ENCODE measurements around the gene DEDD. TPM values are rescaled to one million over a fixed set of nuclear protein-coding genes. Genes with fewer than 3 reads are reported as not detected.

DEDD gene
- total RNA-seq, 1 donor from 2014 or later = 34.6 TPM

GRCh38 chr1:161174911-161175310, 42.4 kb upstream of the DEDD start:
- no peak for TF ChIP-seq CTCF (IDR thresholded peaks at IDR 0.05; ENCODE audit: partially characterized antibody, unreplicated experiment)
- Mint-ChIP-seq H3K4me1 (ENCODE audit: low read depth, unreplicated experiment) (peaks cover 8% of the 10 kb centered on the region), H3K27me3 (ENCODE audit: unreplicated experiment) (peaks cover 14% of the 10 kb centered on the region), H3K27ac (ENCODE audit: unreplicated experiment) (no peak overlapping the region), H3K36me3 (ENCODE audit: unreplicated experiment) (peaks cover 7% of the 10 kb centered on the region), H3K9me3 (ENCODE audit: unreplicated experiment) (peaks cover 9% of the 10 kb centered on the region), H3K4me3 (ENCODE audit: unreplicated experiment) (no peak overlapping the region)
- no peak for DNase-seq

- Mint-ChIP-seq H3K4me1 (ENCODE audit: low read depth, unreplicated experiment) (peaks cover 8% of the 10 kb centered on the region), H3K36me3 (ENCODE audit: unreplicated experiment) (peaks cover 7% of the 10 kb centered on the region), H3K4me3 (ENCODE audit: unreplicated experiment) (no peak overlapping the region), H3K9me3 (ENCODE audit: unreplicated experiment) (peaks cover 11% of the 10 kb centered on the region), H3K27ac (ENCODE audit: unreplicated experiment) (no peak overlapping the region), H3K27me3 (ENCODE audit: unreplicated experiment) (peaks cover 14% of the 10 kb centered on the region)
- no peak for DNase-seq
- TF ChIP-seq CTCF (IDR thresholded peaks at IDR 0.05; ENCODE audit: partially characterized antibody, unreplicated experiment) = no peak
Observed at GRCh38 chr1:161173711-161174110, 41.2 kb upstream of the DEDD start.

GRCh38 chr1:161172776-161173376, 40.4 kb upstream of the DEDD start:
- no peak for TF ChIP-seq CTCF (IDR thresholded peaks at IDR 0.05; ENCODE audit: partially characterized antibody, unreplicated experiment)
- H3K4me3 Mint-ChIP-seq (ENCODE audit: unreplicated experiment) = no peak overlapping the region
- peaks cover 8% of the 10 kb centered on the region for H3K9me3 Mint-ChIP-seq (ENCODE audit: unreplicated experiment)
- peaks cover 9% of the 10 kb centered on the region for H3K27me3 Mint-ChIP-seq (ENCODE audit: unreplicated experiment)
- peaks cover 3% of the 10 kb centered on the region for H3K4me1 Mint-ChIP-seq (ENCODE audit: low read depth, unreplicated experiment)
- DNase-seq = no peak
- H3K36me3 Mint-ChIP-seq (ENCODE audit: unreplicated experiment) = peaks cover 7% of the 10 kb centered on the region
- no peak overlapping the region for H3K27ac Mint-ChIP-seq (ENCODE audit: unreplicated experiment)

GRCh38 chr1:161172349-161172748, 39.9 kb upstream of the DEDD start:
- no peak for DNase-seq
- no peak overlapping the region for H3K4me3 Mint-ChIP-seq (ENCODE audit: unreplicated experiment)
- no peak for TF ChIP-seq CTCF (IDR thresholded peaks at IDR 0.05; ENCODE audit: partially characterized antibody, unreplicated experiment)
- peaks cover 7% of the 10 kb centered on the region for H3K36me3 Mint-ChIP-seq (ENCODE audit: unreplicated experiment)
- H3K27me3 Mint-ChIP-seq (ENCODE audit: unreplicated experiment) = peaks cover 7% of the 10 kb centered on the region
- H3K9me3 Mint-ChIP-seq (ENCODE audit: unreplicated experiment) = peaks cover 6% of the 10 kb centered on the region
- H3K4me1 Mint-ChIP-seq (ENCODE audit: low read depth, unreplicated experiment) = no peaks in the 10 kb centered on the region
- no peak overlapping the region for H3K27ac Mint-ChIP-seq (ENCODE audit: unreplicated experiment)

GRCh38 chr1:161171696-161172095, 39.2 kb upstream of the DEDD start:
- Mint-ChIP-seq H3K9me3 (ENCODE audit: unreplicated experiment) (peaks cover 8% of the 10 kb centered on the region), H3K4me1 (ENCODE audit: low read depth, unreplicated experiment) (peaks cover 4% of the 10 kb centered on the region), H3K27me3 (ENCODE audit: unreplicated experiment) (peaks cover 7% of the 10 kb centered on the region), H3K4me3 (ENCODE audit: unreplicated experiment) (no peak overlapping the region), H3K36me3 (ENCODE audit: unreplicated experiment) (peaks cover 7% of the 10 kb centered on the region), H3K27ac (ENCODE audit: unreplicated experiment) (no peak overlapping the region)
- TF ChIP-seq CTCF (IDR thresholded peaks at IDR 0.05; ENCODE audit: partially characterized antibody, unreplicated experiment) = no peak
- DNase-seq = no peak
